Cardiac septum (tissue), 1 donor: ENCODE measurements around the gene PHACTR3. TPM values are rescaled to one million over a fixed set of nuclear protein-coding genes. Genes with fewer than 3 reads are reported as not detected.
A peak's percentile ranks its signal among the peaks of the same experiment; 100 is the strongest.

ENCODE experiments used
- DNase-seq: peaks from one replicate; pipeline ENCODE4 v3.0.0-alpha.2; 2020; ENCODE audit warnings: low spot score
- intact Hi-C: fragments of 100-400 bp; cut with DNase I; formaldehyde crosslinking; loops from one replicate; pipeline ENCODE4 v1.14.0; 2022
- total RNA-seq: library from RNA; stranded (reverse); fragmentation: NEBNext Ultra II Directional; extraction: Animal tissue kit (Norgen Biotek cat#: 25700); gene quantifications from one replicate; pipeline ENCODE4 v1.2.1, GENCODE V29; 2021
- donor health status: DM: no; HTN: no; CAD: no.

The PHACTR3 gene
- total RNA-seq, 1 donor from 2014 or later: 0.54 TPM

DNA sequence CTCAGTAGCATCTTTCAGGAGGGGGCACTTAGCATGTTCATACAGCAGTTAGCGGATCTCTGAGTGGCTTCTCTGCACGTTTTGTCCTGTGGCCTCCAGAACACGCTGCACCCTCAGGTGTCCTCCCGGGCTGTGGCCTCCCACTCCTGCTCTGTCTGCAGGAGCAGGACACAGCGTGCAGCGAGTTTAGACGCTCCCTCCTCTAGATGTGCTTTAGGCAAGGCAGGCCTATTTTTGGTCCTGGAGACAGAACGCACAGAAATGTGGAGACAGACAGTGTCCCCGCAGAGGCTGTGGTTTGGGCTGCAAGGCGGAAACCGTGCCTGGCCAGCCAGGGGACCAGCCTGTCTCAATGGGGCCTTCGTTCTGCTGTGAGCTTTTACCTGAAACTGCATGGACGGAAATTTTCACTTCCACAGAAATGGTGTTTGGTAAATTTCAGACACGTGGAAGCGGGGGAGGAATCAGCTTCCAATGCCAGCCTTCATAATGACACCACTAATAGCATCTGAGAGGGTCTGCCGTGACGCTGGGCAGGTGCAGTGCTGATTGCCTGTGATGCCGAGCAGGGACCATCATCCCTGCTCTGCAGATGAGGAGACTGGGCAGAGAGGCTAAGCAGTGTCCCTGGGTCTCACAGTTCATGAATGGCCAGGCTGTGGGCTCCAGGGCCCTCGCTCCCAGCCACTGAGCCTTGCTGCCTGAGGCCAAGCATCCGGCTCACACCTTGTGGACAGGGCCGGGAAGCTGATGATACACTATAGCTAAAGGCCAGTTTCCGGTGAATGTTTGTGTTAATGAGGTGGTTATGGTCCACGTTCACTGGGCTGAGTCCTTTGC is 208.2 kb downstream of the PHACTR3 start:
- peak; percentile 64 for DNase-seq

DNA sequence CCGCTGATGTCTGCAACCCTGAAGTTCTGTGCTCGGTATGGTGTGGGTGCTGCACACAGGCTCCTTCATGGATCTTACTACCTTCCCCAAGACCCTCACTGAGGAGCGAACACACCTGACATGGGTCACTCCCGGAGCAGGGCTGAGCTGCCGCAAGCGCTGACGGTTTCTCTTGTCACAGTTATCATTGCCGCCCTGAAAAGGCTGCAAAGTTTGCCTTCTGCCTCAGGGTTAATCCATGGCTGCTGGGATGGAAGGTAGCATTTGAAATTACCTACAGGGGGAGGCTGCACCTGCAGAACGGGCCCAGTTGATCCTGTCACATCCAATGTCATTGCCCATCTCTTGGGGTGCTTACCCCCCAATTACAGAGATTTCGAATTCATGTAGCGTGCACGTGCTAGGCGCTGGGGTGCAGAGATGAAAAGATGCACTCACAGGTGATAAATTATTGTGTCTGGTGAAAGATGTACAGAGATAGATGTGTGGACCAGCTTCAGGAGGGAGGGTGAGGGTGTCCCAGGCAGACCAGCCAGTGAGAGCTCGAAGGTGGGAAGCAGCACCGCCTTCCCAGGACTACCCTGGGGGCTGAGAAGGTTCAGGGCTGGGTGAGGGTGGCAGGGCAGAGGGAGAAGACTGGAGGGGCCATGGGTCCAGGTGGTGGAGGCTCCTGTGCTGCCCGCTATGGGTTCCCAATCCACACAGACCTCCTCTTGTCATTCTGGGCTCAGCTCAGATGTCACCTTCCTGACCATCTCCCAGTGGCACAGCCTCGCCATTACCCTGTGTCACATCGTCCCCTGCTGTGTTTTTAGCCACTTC is 209.0 kb downstream of the PHACTR3 start:
- DNase-seq: peak; percentile 49
- intact Hi-C loops: no loop called here

More for the DNA sequence above, 208.2 kb downstream of the PHACTR3 start:
- intact Hi-C loops: no loop called here

DNA sequence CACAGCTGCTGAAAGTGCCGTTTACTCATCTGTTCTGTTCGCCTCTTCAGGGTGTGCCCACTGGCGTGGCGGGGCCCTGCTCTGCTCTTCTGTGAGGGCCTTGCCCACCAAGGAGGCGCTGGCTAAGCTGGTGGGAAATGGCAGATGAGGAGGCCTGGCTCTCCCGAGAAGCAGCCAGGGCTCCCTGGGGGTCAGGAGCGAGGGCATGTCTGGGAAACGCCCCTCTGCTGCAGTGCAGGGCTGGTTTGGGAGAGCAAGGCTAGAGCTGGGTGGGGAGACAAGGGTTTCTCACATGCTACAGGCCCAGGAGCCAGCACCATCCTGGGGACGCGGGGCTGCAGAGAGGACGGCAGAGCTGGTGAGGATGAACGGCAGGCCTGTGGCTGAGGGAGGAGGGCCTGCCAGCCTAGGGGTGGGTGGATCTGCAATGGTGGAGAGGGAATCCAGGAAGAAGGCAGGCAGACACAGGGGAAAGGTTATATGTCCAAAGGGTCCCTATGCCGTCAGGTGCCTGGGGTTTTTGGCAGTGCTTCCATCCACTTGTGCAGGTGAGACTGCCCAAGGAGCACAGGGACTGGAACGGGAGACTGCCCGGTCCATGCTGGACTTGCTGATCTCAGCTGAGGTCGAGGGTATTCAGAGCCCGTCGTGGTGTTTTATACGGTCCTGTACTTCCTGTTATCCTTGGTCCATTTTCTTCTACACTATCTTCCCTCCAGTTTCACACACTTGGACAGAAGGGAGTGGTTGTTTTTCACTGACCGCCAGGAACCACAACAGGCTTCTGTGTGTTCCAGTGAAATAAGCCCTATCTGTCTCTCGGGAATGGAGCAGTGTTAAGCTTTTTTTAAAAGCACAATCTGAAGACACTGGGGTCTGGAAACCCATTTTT is 209.9 kb downstream of the PHACTR3 start:
- peak; percentile 67 for DNase-seq
- intact Hi-C loops: no loop called here

DNA sequence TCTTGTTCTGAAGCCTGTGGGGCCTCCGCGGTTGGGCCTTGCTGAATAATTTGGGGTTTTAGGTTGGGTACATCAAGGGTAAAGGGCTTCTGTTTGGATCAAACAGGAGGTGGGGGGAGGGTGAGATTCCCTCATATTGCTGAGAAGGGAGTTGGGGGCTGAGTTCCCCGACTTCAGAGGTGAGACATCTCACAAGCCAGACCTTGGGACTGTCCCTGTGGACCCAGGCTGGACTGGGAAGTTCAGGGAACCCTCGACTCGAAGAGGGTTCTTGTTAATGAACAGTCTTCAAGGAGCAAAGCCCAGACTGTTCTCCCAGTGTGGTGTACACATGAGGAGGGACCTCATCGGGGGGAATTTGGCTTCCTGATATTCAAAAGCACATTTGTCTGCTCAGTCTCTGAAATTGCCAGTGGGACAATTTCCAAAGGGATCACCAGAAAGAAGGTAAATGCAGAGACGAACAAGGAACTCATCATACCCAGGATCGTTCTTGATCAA is 210.6 kb downstream of the PHACTR3 start:
- intact Hi-C loops: no loop called here
- DNase-seq: peak; percentile 31

DNA sequence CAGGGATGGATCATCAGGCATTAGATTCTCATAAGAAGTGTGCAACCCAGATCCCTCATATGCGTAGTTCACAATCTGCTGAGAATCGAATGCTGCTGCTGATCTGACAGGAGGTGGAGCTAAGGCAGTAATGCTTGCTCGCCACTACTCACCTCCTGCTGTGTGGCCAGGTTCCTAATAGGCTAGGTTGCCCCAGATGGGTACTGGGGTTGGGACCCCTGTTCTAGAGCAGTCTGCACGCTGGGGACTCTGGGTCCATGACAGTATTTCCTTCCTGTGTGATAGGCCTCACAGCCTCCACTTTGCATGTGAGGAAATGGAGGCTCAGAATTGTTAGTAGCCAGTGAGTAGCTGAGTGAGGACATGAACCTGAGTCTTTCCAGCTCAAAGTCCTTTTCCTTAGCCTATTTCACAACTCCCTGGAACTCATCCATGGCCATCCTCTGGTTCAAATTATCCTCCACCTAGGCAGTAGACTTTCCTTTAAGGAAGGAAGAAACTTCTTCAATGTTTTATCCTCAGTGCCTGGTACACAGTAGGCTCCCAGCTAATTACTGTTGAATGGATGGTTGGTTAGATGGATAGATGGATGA is 211.9 kb downstream of the PHACTR3 start:
- DNase-seq: peak; percentile 47
- intact Hi-C loops: no loop called here

DNA sequence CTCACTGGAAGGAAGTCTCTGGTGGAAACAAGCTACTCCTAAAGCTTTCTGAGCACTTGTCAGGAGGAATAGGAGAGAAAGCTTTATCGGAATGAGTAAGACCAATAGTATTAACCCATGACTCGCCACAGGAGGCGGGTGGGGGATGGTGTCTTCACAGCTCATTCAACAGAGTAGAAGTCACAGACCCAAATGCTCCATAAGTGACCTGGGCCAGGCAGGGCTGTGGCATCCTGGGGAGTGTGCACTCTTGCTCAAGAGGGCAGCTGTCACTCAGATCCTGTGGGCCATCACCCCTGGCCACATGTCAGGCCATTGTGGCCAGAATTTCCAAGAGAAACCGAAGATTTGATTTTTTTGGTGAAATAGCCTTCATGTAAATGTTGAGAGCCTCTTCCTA is 213.1 kb downstream of the PHACTR3 start:
- DNase-seq: no peak
- intact Hi-C loops: no loop called here

DNA sequence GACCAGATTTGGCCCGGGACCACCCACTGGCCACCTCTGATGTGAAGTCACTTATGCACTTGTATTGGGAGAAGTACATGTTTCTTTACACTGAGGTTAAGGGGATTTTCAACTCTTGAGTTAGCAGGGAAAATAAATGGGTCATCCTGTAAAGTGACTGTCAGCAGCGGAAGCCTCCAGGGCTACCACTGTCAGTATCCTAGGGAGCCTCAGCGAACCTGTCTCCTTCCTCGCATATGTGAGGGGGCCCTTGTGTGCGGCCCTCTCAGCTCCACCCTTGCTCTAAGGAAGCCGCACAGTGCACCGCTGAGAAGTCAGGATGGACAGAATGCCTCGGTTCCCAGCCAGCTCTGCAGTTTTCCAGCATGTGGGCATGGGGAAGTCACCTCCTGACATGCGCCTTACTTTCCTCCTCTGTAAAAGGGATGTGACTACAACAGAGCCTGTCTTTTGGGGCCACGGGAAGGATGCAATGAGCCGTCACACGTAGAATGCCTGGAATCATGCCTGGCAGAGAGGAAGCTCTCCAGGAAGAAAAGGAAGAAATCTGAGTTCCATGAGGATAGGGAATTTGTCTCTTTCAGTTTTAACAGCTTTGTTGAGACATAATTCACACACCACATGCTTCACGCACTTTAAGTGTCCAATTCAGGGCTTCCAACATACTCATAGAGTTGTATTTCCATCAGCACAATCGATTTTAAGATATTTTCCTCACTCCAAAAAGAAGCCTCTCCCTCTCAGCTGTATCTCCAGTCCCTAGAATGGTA is 213.7 kb downstream of the PHACTR3 start:
- DNase-seq: peak; percentile 19
- intact Hi-C loops: no loop called here

DNA sequence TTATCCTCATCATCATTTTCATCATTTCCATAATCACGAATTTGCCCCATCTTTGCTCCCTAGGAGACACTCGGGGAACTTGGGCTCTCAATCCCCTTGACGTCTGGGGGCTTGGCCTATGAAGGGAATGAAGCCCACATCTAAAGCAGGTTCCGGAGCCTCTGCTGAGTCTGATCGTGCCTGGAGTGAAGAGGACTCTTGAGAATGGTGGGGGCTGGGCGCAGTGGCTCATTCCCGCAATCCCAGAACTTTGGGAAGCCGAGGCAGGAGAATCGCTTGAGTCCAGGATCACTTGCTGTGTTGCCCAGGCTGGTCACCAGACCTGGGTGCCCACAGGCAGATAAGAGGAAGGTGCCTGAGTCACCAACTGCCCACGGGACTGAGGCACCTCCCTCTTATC is 214.6 kb downstream of the PHACTR3 start:
- DNase-seq: no peak
- intact Hi-C loops: no loop called here

DNA sequence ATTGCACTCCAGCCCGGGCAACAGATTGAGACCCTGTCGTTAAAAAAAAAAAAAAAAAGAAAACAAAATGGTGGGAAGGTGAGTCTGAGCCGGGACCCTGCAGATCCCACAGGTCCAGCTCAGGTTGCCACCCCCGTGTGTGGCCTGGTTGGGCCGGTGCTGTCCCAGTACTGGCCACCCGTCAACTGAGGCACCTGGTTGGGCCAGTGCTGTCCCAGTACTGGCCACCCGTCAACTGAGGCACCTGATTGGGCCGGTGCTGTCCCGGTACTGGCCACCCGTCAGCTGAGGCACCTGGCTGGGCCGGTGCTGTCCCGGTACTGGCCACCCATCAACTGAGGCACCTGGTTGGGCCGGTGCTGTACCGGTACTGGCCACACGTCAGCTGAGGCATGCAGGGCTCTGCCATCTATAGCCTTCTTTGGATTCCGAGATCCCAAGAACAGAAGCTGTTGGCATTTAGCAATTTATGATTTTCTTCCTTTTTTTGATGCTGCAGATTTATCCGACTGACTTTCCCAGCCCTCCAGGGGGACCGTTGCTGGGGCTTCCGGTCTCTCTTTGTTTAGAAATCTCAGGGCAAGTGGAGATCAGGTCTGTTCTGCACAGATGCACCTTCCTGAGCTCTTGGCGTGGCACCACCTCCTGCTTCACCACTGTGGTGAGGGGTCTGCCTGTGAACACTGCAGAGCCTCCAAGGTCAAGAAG is 215.3 kb downstream of the PHACTR3 start:
- peak; percentile 39 for DNase-seq
- intact Hi-C loops: no loop called here

DNA sequence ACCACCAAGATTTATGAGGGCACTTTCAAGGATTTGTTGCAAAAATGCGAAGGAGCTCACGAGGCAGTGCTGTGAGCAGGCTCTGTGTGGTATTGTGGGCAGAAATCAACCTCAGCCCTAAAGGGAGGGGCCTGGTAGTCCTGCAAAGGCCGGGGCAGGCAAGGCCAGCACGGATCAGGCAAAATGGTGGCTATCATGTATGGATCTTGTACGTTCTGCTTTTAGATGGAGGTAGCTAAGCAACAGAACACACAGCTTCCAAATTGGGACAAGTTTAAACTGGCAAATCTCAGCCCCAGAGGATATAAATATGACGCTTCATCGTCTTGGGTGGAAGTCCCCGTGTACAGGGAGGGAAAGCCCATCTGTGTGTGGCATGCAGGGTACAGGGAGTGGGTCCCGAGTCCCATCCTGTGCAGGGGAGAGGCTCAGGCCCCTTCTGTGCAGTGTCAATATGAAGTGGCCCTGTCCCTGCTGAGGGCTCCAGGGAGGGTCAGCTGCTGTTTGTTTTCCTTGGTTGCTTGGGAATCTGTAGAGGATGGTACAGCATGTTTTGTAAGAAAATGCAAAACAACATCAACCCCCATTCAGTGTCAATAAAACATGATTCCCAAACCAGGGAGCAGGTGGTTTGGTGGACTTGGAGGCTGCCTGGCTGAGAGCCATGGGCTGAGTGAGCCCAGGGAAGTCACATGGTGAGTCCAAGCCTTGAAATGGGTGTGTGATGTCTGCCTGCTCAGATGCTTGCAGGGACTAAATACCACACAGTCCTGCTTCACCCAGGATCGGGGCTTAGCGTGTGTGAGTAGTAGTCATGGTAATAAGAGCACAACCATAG is 216.1 kb downstream of the PHACTR3 start:
- peak; percentile 67 for DNase-seq
- intact Hi-C loops: no loop called here

DNA sequence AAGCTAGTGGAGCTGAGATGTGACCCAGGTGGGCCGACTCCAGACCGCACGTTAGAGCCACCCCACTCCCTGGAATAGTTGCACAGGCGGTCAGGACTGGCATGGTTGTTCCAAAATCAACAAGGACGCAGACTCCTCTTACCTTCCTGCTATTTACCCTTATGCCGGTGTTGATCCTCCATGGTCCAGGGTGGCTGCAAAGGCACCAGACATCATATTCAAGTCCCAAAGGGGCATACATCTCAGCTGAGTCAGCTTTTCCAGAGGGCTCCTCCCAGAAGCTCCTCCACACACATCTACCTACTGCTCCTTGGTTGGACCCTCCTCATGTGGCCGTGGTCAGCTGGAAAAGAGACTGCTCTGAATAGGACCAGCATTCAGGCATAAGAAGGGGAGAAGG is 216.9 kb downstream of the PHACTR3 start:
- peak; percentile 51 for DNase-seq
- intact Hi-C loops: no loop called here

DNA sequence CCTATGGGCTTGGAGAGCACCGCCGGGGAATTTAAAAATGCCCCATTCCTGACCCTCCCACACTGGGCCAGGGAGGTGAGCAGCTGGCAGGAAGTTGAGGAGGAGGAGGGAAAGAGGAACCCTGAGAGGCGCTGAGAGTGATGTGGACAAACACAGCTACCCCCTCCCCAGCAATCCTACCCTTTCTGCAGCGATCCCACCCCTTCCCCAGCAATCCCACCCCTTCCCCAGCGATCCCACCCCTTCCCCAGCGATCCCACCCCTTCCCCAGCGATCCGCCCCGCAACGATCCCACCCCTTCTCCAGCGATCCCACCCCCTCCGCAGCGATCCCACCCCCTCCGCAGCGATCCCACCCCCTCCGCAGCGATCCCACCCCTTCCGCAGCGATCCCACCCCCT is 217.4 kb downstream of the PHACTR3 start:
- intact Hi-C loops: no loop called here
- no peak for DNase-seq

DNA sequence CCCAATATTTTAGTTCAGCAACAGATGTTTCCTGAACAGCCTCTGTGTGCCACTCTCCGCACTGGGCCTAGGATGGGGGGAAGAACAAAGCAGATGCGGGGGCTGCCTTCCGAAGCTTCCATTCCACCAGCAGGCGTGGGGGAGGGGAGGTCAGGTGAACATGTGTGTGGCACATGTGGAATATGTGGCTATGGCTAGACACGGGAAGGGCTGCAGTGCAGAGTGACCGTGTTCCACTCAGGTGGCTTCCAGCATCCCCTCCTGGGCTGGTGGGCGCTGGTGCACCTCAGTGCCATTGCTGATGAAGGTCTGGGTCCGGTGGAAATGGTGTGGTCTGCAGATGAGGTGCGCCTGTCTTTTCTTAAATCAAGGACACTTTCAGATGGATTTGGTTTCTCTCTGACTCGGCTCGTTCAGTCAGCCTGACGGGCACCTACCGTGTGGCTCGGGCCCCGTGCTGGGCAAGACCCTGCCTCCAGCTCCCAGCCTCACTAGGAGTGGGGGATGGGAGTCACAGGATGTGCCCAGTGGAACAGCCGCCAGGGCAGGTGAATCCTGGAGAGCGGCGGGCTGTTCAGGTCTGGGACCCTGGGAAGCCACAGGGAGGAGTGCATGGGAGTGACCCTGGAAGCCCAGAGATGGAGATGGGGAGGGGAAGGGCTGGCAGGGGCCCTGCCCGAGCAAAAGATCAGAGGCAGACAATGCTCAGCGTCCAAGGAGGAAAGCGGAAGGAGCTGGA is 218.1 kb downstream of the PHACTR3 start:
- intact Hi-C loops: no loop called here
- peak; percentile 68 for DNase-seq

DNA sequence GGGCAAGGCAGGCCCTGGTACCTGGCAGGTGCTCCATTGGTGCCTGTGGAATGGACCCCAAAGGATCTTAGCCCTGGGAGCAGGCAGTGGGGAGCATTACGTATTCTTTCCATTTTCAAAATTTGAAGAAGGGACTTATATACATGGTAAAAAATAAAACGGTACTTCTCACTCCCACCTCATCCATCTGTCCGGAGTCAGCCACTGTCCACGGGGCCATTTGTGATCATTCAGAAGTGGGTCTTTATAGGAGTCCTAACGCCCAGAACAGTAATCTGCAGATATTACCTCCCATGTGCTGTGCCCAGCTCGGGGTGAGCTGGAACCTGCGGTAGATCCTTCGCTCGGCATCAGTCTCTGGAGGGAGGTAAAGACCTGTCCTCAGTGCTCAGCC is 218.7 kb downstream of the PHACTR3 start:
- intact Hi-C loops: no loop called here
- no peak for DNase-seq

DNA sequence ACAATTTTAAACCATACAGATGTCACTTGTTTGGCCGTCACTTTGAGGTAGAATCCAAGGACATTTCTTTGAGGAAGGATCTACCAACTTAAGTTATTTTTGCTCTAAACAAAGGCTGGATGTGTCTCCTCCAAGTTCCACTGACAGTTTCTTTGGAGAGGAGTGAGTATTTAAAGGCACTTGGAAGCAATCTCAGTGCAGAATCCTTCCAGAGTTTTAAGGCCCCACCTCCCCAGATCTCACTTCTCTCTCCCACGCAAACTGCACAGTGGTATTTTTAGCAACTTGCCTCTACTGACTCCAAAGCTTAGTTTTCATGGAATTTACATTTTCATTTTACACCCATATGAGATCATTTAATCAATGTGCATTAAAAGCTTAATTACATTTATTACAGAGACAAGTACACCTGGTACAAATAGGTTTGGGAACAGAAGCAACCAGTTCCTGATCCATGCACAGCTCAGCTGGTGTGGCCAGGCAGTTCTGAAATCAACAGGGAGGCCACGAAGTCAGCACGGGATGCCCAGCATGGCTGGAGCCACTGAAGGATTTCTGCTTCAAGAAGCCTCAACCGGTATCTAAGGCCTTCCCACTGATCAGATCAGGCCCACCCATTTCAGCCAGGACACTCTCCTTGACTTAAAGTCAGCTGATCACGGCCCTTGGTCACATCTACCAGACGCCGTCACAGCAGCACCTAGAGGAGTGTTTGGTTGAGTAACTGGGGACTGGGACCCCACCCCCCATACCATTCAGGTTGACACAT is 219.3 kb downstream of the PHACTR3 start:
- peak; percentile 63 for DNase-seq
- intact Hi-C loops: no loop called here
